Measurements from ENCODE around the gene LIF.
"Not testable (repeated sequence)": the region's sequence is repeated elsewhere in the genome, so short reads cannot be mapped to it uniquely, and the experiment has no call there.

The LIF gene

GRCh38 chr22:30244641-30245040 lies 1.9 kb downstream of the LIF start:
- DNase-seq = no peak

GRCh38 chr22:30244066-30244465 lies 2.5 kb downstream of the LIF start:
- no peak for DNase-seq

DNA sequence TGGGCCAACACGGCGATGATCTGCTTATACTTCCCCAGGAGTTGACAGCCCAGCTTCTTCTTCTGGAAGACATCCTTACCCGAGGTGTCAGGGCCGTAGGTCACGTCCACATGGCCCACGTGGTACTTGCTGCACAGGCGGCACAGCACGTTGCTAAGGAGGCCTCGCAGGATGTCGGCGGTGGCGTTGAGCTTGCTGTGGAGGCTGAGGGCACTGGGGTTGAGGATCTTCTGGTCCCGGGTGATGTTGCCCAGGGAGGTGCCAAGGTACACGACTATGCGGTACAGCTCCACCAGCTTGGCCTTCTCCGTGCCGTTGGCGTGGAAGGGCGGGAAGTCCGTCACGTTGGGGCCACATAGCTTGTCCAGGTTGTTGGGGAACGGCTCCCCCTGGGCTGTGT lies 2.9 kb downstream of the LIF start:
- DNase-seq = no peak

DNA sequence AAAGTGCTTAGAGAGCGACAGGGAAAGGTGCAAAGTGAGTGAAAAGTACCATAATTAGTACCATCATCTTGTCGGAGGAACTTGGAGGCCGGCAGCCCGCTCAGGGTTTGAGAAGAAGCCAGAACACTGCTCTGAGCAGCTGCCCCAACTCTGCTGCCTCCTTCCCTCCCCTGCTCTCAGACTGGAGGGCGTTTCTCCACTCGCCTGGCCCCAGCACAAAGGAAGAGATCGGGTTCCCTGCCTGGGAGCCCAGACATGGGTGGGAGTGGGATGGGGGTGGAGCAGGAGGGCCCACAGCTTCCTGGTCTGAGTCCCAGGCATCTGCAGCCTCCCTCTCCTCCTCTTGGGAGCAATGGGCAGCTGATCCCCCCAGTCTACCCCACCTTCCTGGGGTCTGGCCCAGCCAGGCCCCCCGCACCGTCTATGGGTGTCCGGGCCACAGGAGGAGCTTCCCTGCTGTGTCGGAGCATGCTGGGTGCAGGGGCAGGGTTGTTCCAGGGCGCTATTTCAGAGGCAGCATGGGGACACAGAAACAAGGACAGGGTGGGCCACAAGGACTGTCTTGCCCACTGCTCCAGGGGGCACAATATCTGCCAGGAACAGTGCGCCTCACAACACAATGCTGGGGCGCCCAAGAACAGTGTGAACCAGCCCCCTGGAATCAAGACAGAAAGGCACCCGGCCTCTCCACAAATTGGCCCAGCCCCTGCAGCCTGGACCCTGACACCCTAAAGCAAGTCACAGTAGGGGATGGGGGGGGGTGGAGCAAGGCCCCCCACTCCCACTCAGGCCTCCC lies 4.8 kb downstream of the LIF start:
- no peak for DNase-seq

DNA sequence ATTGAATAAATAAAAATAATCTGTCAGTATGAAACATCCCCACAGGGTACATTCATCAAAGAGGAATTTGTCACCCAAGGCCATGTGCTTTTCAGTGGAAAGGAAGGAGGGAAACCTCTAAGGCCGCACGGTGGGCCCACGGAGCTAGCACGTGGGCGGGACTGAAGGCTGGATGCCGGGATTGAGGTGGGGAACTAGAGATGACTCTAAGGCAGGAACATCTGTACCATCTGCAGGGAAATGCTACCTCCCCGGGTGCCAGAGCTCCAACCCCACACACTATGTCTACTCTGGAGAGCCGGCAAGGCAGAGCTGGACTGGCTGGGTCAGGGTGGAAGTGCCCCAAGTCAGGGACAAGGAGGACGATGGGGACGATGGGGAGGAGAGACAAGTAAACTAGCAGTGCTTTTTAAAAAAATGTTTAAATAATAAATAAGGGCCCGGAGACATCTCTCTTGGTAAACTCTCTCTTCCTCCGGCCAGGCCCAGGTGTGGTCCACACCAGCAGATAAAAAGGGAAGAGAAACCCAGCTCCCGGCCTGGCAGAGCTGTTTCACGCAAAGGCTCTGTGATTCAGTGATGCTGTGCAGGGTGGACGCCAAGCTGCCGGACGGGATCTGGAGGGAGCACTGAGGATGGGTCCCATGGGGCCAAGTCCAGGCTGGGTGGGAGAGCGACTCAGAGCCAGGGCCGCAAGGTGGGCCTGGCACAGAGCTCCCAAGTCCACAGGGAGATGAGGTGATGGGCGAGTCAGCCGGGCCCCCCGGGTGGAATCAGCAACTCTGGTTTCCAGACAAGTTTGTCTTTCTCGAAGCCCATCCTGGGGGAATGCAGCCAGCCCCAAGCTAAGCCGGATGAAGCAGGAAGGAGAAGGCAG lies 5.8 kb downstream of the LIF start:
- DNase-seq = no peak

GRCh38 chr22:30239488-30240405 lies 6.8 kb downstream of the LIF start:
- no peak for DNase-seq

DNA sequence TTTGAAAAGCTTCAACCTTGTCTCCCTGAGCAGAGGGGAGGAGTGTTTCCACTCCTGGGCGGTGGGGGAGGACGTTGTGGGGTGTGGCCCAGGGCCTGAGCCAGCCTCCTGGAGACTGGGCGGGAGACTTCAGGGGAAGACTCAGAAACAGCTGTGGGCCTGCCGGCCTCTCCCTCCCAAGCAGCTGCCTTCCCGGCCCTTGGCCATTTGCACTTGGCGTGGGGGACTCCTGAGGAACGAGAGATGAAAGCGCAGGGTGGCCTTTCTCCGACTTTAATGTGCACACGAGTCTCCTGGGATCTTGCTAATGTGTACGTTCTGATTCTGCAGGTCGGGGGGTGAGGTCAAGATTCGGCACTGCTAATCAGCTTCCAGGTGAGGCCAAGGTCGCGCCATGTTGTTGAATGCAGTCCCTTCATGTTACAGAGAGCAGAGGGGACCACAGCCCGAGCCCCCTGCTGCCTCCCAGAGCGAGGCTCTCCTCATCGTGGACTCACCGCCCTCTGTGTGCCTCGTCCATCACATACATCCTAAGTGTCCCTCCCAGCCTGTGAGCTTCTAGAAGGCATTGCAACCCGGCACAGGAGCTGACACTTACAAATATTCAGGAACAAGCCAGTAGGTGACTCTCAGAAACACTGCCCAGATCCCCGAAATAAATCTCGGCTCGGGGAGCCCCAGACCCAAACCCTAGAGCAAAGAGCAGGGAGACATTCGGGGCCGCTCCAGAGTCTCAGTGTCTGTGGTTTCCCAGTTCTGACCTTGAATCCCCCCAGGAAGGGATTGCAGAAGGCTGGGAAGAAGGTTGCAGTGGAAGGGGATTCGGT lies 7.7 kb downstream of the LIF start:
- DNase-seq = no peak

- no peak for DNase-seq
Measured at GRCh38 chr22:30238136-30238535, 8.4 kb downstream of the LIF start.

- no peak for DNase-seq
Measured at GRCh38 chr22:30236875-30237274, 9.7 kb downstream of the LIF start.

GRCh38 chr22:30235687-30236170 lies 10.8 kb downstream of the LIF start:
- no peak for DNase-seq

DNA sequence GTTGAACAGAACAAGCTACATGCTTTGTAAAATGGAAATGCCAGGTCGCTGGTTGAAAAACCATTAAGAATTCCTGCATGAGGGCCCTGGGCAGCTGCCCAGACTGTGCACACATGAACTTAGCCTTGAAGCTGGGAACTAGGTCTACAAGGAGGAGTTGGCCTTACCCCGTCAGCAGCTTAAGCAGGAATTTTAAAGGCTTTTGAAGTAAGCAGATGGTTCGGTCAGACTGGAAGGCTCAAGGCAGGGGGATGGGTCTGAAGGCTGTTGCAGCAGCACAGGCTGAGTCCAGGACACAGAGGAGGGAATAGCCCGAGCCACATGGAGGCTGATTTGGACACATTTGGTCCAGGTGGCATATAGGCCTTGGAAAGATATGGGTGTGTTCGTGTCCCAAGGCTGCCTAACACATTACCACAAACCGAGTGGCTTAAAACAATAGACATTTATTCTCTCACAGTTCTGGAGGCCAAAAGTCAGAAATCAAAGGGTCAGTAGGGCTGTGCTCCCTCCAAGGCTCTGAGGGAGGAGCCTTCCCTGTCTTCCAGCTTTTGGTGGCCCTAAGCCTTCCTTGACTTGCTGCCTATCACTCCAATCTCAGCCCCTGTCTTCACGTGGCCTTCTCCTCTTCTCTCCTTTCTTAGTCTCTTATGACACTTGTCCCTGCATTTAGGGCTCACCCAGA lies 11.6 kb downstream of the LIF start:
- DNase-seq = peak in 1 of 51 donors; percentile 17

GRCh38 chr22:30234325-30234724 lies 12.2 kb downstream of the LIF start:
- not testable (repeated sequence) for DNase-seq

DNA sequence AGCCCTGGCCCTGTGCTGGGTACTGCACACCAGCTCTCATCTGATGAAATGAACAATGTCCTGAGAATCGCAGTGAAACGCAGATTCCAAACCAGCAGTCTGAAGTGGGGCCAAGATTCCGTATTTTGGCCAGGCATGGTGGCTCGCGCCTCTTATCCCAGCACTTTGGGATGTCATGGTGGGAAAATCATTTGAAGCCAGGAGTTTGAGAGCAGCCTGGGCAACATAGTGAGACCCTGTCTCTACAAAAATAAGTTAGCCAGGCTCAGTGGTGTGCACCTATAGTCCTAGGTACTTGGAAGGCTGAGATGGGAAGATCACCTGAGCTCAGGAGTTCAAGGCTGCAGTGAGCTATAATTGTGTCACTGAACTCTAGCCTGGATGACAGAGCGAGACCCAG lies 13.0 kb downstream of the LIF start:
- no peak for DNase-seq

DNA sequence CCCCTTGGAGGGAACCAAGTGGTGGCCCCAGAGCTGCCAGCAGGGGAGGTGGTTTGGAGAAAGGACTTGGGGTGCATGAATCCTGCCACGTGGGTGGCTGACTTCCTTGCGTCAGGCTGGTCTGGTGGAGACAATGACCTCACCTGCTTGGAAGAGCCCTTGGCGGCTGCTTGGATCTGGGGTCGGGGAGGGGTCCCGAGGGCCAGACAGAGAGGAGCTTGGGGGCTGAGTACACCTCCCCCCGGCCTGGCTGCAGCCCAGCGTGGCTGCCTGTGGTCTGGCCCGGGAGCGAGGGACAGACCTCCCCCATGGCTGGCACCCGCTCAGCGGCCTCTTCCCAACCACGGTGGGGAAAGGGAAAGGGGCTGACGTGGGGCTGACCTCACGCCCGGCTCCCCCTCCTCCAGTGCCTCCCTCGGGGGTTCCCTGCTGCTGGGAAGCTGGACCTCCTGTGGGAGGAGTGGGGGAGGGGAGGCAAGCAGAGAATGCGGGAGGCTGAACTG lies 13.8 kb downstream of the LIF start:
- no peak for DNase-seq

- no peak for DNase-seq
Measured at GRCh38 chr22:30230787-30231461, 15.6 kb downstream of the LIF start.

DNA sequence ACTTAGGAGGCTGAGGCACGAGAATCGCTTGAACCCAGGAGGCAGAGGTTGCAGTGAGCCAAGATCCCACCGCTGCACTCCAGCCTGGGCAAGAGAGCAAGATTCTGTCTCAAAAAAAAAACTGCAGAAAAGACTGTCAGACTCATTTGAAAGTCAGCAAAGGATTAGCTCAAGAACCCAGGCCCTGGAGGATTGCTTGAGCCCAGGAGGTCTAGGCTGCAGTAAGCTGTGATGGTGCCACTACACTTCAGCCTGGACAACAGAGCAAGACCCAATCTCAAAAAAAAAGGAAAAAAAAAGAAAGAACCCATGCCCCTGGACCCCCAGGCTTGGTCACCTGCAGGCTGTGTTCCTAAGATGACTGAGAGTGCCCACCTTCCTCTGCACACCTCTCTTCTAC lies 16.2 kb downstream of the LIF start:
- DNase-seq = no peak

DNA sequence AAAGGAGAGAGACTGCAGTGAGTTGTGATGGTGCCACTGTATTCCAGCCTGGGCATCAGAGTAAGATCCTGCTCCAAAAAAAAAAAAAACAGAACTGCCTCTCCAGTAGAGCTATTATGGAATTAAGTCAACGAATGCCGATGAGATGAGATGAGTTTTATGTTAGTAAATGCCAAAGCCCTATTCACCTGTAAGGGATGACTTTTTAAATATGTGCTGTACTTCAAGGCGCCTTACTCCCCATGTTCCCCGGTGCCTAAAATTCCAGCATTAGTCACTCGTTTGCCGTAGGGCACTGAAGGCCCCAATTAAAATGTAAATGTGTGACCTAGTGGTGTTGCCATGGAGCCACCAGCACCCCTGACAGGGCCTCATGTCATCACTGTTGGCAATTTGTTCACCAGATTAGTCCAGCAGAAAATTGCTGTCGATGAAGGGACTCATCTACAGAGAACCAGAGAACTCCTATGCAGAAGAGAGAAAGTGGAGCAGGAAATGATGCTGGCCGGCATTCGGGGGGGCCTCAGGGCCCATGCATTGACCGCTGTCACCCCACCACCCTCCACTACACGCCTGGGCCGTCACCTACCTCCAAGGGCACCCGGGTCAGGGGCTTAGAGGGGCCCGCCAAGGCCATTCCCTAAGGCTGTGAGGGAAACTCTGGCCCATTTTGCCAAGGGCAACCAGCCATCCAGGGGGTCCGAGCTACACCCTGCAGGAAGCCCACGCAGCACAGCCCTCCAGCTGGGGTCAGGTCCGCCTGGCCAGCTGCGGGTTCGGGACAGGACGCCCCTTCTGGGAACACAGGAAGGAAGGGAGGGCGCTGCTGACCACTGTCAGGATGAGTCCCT lies 17.8 kb downstream of the LIF start:
- no peak for DNase-seq
